ENCODE measurements around the gene RAET1G.
"Not testable (repeated sequence)": the region's sequence is repeated elsewhere in the genome, so short reads cannot be mapped to it uniquely, and the experiment has no call there.

RAET1G gene

GRCh38 chr6:149934249-149935156 lies 11.6 kb upstream of the RAET1G start:
- DNase-seq (ENCODE audit: low spot score): peak; percentile 74

DNA sequence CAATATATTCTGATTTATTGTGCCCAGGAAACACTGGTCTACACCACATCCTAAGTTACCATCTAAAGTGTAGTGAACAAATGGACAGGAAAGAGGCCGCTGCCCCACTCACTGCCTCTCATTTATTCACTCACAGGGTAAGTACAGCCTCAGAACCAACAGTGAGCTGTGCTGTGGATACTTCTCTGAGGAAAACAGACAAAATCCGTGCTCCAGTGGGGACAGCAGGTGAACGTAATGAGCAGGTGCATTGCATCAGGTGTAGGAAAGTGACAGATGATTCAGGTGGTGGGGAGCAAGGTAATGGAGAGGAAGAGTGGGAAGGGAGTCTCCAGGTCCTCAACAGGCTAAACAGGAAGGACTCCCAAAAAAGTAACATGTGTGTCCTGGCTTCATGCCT lies 10.5 kb upstream of the RAET1G start:
- DNase-seq (ENCODE audit: low spot score): no peak

- DNase-seq (ENCODE audit: low spot score): no peak
These were observed 10.1 kb upstream of the RAET1G start for GRCh38 chr6:149933036-149933435.

DNA sequence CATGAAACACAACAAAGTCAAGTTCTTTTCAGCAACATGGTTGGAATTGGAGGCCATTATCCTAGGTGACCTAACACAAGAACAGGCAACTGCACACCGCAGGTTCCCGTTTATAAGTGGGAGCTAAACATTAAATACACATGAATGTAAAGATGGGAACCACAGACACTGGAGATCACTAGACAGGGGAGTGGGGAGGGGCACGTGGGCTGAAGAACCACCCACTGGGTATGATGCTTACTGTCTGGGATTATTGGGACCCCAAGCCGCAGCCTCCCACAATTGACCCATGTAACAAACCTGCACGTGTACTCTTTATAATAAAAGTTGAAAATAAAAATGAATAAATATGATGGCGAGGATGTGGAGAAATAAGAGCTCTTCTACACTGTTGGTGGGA lies 8.6 kb upstream of the RAET1G start:
- DNase-seq (ENCODE audit: low spot score): no peak

GRCh38 chr6:149929422-149929821 lies 6.5 kb upstream of the RAET1G start:
- no peak for DNase-seq (ENCODE audit: low spot score)

GRCh38 chr6:149927025-149927424 lies 4.1 kb upstream of the RAET1G start:
- not testable (repeated sequence) for DNase-seq (ENCODE audit: low spot score)

- peak; percentile 75 for DNase-seq (ENCODE audit: low spot score)
These were observed 3.3 kb upstream of the RAET1G start for GRCh38 chr6:149925974-149926777.

- DNase-seq (ENCODE audit: low spot score): no peak
These were observed 2.5 kb upstream of the RAET1G start for GRCh38 chr6:149925253-149925973.

DNA sequence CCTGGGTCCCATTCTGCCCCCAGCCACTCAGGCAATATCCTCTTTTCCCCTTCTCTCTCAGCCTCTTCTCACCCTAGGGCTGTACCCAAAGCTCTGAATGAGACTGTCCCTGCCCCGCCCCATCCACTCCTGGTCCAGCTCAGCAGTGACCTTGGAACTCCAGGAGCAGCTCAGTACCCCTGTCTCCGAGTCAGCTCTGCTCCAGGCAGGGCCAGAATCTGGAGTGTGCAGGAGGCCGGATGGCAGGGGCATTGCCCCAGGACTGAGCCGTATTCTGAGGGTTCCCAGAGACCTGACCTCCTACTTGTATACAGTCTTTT lies 2.0 kb upstream of the RAET1G start:
- no peak for DNase-seq (ENCODE audit: low spot score)

DNA sequence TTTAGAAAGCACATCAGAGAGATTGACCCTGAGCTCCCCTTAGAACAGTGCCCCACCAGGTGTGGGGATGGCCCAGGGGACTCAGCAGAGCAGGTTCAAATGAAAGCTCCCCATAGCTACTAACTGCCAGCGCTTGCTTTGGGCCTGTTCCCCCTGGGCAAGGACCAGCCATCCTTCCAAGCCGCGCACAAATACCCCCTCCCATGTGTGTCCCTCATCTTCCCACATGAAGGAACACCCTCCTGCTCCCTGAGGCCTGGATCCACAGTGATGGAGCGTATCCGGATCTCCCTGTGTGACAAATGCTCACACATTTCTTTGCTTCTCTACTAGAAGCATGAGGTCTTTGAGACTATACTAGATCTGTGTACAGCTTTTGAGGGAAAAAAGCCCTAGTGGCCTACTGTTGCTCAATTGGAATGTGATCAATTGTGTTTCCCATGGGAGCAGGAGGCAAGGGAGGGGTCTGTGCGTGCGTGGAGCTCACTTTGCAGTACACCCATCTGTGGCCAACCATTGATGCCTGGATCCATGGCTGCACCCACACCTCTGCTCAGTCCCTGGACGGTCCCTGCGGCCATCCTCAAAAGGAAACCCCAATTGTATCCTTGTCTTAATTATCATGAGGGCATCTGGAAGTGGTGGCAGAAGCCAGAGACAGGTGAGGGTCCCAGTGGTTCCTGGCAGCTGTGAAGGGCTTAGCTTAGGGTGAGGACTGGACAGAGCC lies 1.4 kb upstream of the RAET1G start:
- no peak for DNase-seq (ENCODE audit: low spot score)

DNA sequence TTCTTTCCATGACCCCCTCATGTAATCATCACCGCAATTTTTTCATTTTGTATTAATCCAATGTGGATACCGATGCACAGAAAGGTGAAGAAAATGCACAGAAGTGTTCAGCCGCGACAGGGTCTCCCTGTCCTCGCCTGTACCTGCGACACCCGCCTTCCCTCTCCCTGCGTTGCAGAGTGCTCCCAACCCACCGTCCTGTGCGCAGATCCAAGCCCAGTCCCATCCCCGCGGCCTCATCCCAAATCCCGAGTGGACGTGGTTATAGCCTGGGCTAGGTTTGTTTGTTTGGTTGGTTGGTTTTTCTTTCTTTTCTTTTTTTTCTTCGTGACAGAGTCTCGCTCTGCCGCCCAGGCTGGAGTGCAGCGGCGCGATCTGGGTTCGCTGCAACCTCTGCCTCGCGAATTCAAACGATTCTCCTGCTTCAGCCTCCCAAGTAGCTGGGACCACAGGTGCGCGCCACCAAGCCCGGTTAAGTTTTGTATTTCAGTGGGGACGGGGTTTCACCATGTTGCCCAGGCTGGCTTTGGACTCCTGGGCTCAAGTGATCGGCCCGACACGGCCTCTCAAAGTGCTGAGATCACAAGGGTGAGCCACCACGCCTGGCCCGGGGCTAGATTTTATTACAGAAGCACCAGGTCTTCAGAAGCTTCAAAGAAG lies 536 bp upstream of the RAET1G start:
- DNase-seq (ENCODE audit: low spot score): no peak

GRCh38 chr6:149922091-149922490 lies 830 bp downstream of the RAET1G start:
- DNase-seq (ENCODE audit: low spot score): not testable (repeated sequence)

- no peak for DNase-seq (ENCODE audit: low spot score)
These were observed 1.6 kb downstream of the RAET1G start for GRCh38 chr6:149921361-149921760.

DNA sequence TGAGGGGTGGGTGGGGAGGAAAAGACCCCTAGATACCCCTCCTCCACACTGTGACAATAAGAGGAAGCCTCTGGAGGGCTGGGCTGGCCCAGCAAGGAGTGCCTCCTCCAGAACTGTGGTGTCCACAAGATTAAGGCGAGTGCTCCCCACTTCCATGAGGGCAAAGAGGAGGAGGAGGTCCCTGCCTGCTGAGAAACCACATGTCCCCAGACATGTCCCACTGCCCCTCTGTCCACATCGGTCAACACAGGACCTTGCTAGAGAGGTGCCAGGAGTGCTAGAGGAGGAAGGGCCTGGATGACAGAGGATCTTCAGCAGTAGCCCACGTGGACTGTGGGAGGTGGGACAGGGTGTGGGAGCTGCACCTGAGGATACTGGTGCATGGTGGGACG lies 3.1 kb downstream of the RAET1G start:
- DNase-seq (ENCODE audit: low spot score): no peak

- not testable (repeated sequence) for DNase-seq (ENCODE audit: low spot score)
These were observed 3.6 kb downstream of the RAET1G start for GRCh38 chr6:149919126-149919833.

GRCh38 chr6:149918151-149918905 lies 4.6 kb downstream of the RAET1G start:
- no peak for DNase-seq (ENCODE audit: low spot score)

DNA sequence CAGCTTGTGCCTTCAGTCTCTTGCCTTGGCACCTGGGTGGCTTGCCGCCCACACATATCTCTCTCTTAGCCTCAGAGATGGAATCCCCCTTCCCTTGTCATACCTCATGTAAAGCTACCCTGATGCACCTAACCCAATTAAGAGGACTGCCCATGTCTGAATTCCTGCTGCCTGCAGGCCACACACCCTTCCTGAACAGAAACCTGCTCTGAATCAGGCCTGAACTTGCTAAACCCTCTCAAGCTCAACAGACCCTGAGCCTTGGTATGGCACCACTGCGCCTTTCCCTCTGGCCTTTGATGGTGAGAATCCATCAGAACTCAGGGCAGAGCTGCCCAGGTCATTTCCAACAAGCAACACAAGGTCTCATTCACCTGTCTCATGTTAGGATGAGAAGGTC lies 5.2 kb downstream of the RAET1G start:
- no peak for DNase-seq (ENCODE audit: low spot score)

DNA sequence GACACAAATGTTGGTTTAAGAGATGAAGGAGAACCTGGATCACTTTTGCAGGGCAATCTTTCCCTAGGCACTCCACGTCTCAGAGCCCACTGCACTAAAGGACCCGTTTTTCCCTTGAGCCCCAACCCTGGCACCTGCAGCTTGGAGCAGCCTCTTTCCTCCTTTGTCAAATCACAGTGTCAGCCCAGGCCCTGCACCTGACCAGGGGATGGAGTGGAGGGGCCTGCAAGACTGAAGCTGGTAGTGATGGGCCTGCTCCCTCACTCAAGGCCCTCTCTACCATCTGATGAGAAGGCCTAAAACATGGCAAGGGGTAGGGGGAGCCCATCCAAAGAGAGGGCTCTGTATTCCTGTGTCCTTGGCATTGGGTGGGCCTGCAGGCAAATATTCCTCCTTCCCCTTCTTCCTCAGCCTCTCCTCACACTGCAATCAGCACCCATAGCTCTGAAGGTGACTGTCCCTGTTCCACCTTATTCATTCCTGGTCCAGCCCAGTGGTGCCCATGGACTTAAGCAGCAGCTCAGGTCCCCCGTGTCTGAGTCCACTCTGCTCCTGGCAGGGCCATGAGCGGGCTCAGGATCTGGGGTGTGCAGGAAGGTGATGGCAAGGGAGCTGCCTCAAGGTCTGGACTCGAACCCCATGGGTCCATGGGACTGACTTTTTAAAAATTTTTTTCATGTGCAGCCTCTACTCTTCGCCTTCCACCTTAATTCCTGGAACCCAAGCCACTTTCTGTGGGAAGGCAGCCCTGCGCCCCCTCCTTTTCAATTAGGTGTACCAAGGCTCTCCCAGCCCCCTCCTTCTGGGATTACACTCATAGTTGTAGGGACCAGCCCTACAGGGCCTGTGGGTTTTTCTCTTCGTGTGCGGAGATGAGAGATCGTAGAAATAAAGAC lies 6.7 kb downstream of the RAET1G start:
- DNase-seq (ENCODE audit: low spot score): no peak

All from activated CD4-positive, alpha-beta T cell treated with anti-CD3 and anti-CD28 coated beads, Interleukin-2, Interleukin-4, amounts not matched to agents 100 ng/mL and 50 ng/mL, durations not matched to agents 16 hours and 8 hours (primary cell).